HepG2 (cell line): ENCODE measurements around the gene OBI1. TPM values are rescaled to one million over a fixed set of nuclear protein-coding genes. Genes with fewer than 3 reads are reported as not detected.

Experiments
- AKNA ChIP-seq: sonication (generic); formaldehyde crosslinking; IDR thresholded peaks from 2 replicates; pipeline ENCODE4 v1.4.0; 2020; ENCODE audit warnings: missing genetic modification reagents, borderline replicate concordance
- ESRRA ChIP-seq: sonication (generic); formaldehyde crosslinking; IDR thresholded peaks from 2 replicates; pipeline ENCODE4 v1.5.1; 2020; ENCODE audit warnings: mild to moderate bottlenecking, low read depth, missing genetic modification reagents
- HOXA9 ChIP-seq: sonication (generic); formaldehyde crosslinking; IDR thresholded peaks from 2 replicates; pipeline ENCODE4 v1.8.1; 2022; ENCODE audit warnings: missing genetic modification reagents, mild to moderate bottlenecking, moderate library complexity, borderline replicate concordance
- MLLT10 ChIP-seq: sonication (generic); formaldehyde crosslinking; IDR thresholded peaks from 2 replicates; pipeline ENCODE4 v1.4.0; 2020; ENCODE audit warnings: missing genetic modification reagents
- NCOA2 ChIP-seq: sonication (generic); formaldehyde crosslinking; IDR thresholded peaks from 2 replicates; pipeline ENCODE4 v1.8.0; 2022; ENCODE audit warnings: inconsistent platforms
- NR1H2 ChIP-seq: sonication (generic); formaldehyde crosslinking; IDR thresholded peaks from 2 replicates; pipeline ENCODE4 v1.8.1; 2022; ENCODE audit warnings: low read depth, missing genetic modification reagents, borderline replicate concordance
- PCBP1 ChIP-seq: fragments of 200-400 bp; formaldehyde crosslinking; IDR thresholded peaks from 2 replicates; pipeline ENCODE4 v1.6.1; 2017; ENCODE audit warnings: mild to moderate bottlenecking, low read depth, low read length, borderline replicate concordance
- SP1 ChIP-seq, 2 experiments: fragments of 450-650 bp in 1 of 2; sonication (generic) in 1 of 2; formaldehyde crosslinking in 1 of 2; IDR thresholded peaks; 2 replicates each; pipeline versions ENCODE4 v1.4.0 to v1.6.1; 2016 to 2020; ENCODE audit warnings: missing genetic modification reagents in 1 of 2
- ZNF572 ChIP-seq: sonication (generic); formaldehyde crosslinking; IDR thresholded peaks from 2 replicates; pipeline ENCODE4 v1.5.1; 2020; ENCODE audit warnings: mild to moderate bottlenecking, missing genetic modification reagents
- ZNF577 ChIP-seq: sonication (generic); formaldehyde crosslinking; IDR thresholded peaks from 2 replicates; pipeline ENCODE4 v1.4.0; 2020; ENCODE audit warnings: mild to moderate bottlenecking, low read depth, missing genetic modification reagents, borderline replicate concordance
- ZNF670 ChIP-seq: sonication (generic); formaldehyde crosslinking; IDR thresholded peaks from 2 replicates; pipeline ENCODE4 v1.8.0; 2022; ENCODE audit warnings: mild to moderate bottlenecking, missing genetic modification reagents, borderline replicate concordance
- polyA plus RNA-seq, 8 experiments: library from polyadenylated mRNA; depleted of rRNA in 3 of 8; stranded (reverse) in 7 of 8; unstranded in 1 of 8; fragments of >200 nt; fragmentation: Illumina TruSeq in 4 of 8; extraction: Trizol in 4 of 8; gene quantifications; 2 replicates each; pipeline versions ENCODE4 v1.2.1 to v1.2.3, GENCODE V29; 2011 to 2016; ENCODE audit warnings: low read depth in 4 of 8, missing spikeins in 1 of 8, mixed read lengths in 1 of 8; ENCODE audit not compliant: insufficient read depth in 1 of 8
- total RNA-seq, 5 experiments: library from RNA; depleted of rRNA; stranded (reverse); fragments of >200 nt; fragmentation: Illumina TruSeq; extraction: Trizol; gene quantifications; 2 replicates each; pipeline ENCODE4 v1.2.3, GENCODE V29; 2016; ENCODE audit warnings: low read depth in 1 of 5

The OBI1 gene
- total and polyA plus RNA-seq, 2 of the 13 experiments (the other 11 are each of a cell fraction or from before 2014, with no cell fraction given): 7.8 to 23.5 TPM

DNA sequence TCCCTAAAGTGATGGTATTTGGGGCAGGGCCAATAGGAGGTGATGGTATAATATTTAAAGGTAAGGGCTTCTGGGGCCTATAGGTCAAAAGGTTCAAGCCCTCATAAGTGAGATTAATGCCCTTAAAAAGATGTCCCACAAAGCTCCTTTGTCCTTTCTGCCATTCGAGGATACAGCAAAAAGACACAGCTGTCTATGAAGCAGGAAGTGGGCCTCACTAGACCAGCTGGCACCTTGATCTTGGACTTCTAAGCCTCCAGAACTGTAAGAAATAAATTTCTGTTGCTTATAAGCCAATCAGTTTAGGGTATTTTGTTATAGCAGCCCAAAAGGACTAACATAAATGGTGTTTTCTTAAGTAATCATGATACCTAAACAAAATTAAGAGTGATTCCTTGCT, 28.4 kb downstream of the OBI1 start (continued):
- TF ChIP-seq AKNA (CRISPR knock-in tag) (no peak), SP1 (IDR thresholded peaks at IDR 0.05) (no peak), SP1 (CRISPR knock-in tag; IDR thresholded peaks at IDR 0.05) (no peak), ESRRA (CRISPR knock-in tag) (no peak), MLLT10 (CRISPR knock-in tag) (no peak), PCBP1 (no peak), ZNF577 (CRISPR knock-in tag) (no peak), ZNF670 (no peak), NCOA2 (CRISPR knock-in tag) (no peak), NR1H2 (CRISPR knock-in tag) (no peak), HOXA9 (CRISPR knock-in tag) (no peak), ZNF572 (no peak)
